ENCODE data around the gene UBE2G1. TPM values are rescaled to one million over a fixed set of nuclear protein-coding genes. Genes with fewer than 3 reads are reported as not detected.

The UBE2G1 gene
- total RNA-seq, 4 donors from 2014 or later = 27.3 to 54.0 (median 32.0) TPM

DNA sequence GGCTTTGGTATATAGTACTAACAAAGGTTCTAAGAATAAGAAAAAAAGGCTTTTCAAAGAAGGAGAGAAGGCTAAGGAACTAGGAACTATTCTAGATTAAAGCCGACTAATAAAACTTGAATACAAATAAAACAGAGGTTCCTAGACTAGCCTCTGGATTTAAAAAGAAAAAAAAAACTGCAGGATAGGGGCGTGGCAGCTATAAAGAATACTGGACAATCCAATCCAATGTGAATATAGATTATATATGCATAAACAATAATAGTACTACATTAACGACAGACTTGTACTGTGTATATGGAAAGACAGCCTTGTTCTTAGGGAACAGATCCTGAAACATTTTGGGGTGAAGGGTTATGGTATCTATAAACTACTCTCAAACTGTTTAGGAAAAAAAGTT lies 78.8 kb downstream of the UBE2G1 start:
- TF ChIP-seq, protein P1, sequence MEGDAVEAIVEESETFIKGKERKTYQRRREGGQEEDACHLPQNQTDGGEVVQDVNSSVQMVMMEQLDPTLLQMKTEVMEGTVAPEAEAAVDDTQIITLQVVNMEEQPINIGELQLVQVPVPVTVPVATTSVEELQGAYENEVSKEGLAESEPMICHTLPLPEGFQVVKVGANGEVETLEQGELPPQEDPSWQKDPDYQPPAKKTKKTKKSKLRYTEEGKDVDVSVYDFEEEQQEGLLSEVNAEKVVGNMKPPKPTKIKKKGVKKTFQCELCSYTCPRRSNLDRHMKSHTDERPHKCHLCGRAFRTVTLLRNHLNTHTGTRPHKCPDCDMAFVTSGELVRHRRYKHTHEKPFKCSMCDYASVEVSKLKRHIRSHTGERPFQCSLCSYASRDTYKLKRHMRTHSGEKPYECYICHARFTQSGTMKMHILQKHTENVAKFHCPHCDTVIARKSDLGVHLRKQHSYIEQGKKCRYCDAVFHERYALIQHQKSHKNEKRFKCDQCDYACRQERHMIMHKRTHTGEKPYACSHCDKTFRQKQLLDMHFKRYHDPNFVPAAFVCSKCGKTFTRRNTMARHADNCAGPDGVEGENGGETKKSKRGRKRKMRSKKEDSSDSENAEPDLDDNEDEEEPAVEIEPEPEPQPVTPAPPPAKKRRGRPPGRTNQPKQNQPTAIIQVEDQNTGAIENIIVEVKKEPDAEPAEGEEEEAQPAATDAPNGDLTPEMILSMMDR (IDR thresholded peaks at IDR 0.05; ENCODE audit: low read depth) = no peak

DNA sequence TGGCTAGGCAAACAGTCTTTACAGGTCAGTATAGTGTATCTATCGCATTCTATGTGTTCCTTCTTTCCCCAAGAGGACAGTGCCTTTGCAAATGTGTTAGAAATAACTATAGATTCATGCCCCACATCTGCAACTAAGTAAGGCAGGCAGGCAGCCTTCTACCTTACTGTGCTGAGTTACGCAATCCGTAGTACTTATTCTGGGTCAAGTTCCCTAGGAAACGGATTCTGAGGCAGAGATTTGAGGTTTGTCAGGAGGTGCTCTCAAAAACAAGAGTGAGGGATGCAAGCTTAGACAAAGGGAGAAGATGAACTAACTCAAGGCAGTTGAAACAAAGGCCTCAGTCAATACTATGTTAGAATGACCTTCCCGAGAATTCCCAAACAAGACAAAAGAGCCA lies 90.0 kb downstream of the UBE2G1 start:
- TF ChIP-seq, protein P1 (IDR thresholded peaks at IDR 0.05; ENCODE audit: low read depth) = no peak

GRCh38 chr17:4272972-4273368 lies 93.5 kb downstream of the UBE2G1 start:
- TF ChIP-seq, protein P1 (IDR thresholded peaks at IDR 0.05; ENCODE audit: low read depth) = no peak

- TF ChIP-seq, protein P1 (IDR thresholded peaks at IDR 0.05; ENCODE audit: low read depth) = no peak
These were observed 94.1 kb downstream of the UBE2G1 start for GRCh38 chr17:4272213-4272971.

- TF ChIP-seq, protein P1 (IDR thresholded peaks at IDR 0.05; ENCODE audit: low read depth) = no peak
These were observed 95.7 kb downstream of the UBE2G1 start for GRCh38 chr17:4270736-4271135.

- TF ChIP-seq, protein P1 (IDR thresholded peaks at IDR 0.05; ENCODE audit: low read depth) = no peak
These were observed 96.6 kb downstream of the UBE2G1 start for GRCh38 chr17:4269915-4270314.

DNA sequence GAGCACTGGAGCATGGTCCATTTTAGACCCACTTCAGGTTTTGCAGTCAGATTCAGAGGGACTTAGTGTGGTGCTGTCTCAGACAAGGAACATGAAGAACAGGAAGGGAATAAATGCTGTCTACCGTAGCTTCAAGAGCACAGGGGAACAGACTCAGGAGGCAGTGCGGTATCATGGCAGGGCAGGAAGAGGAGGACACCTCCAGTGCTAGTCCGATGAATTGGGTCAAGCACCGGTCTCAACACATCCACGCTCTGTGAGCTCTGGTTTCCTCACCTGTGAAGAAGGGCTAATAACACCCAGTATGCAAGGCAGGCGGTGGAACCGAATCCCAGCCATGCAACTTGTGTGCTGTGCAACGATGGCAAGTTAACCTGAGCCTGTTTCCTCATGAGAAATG lies 99.1 kb downstream of the UBE2G1 start:
- TF ChIP-seq, protein P1 (IDR thresholded peaks at IDR 0.05; ENCODE audit: low read depth) = no peak

All from subcutaneous adipose tissue (tissue), 4 donors.